Measurements from ENCODE around the gene C7orf33.

C7orf33 gene

DNA sequence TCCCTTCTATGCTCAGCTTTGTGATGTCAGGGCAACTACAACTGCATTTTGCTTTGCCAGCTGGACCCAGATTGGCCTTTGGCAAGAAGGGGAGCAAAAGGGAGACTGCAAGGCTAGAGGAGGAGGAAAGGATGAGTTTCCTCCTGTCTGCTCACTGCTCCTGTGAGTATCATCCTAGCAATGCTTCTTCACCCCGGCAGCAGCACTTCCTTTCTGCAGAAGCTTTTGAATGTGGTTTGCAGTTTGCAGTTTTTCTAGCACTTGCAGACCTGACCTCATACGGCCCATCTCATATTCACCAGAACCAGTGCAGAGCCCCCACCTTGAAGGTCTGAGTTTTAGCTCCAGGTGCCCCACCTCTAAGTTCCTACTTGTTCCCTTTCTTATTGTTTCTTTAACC is 14.8 kb downstream of the C7orf33 start:
- no peaks in the 10 kb centered on the region for H3K27me3 Mint-ChIP-seq
- H3K27ac Mint-ChIP-seq = no peak overlapping the region
- H3K9me3 Mint-ChIP-seq = no peaks in the 10 kb centered on the region
- no peak overlapping the region for H3K4me3 Mint-ChIP-seq
- H3K4me1 Mint-ChIP-seq = peaks cover 16% of the 10 kb centered on the region
- H3K36me3 Mint-ChIP-seq = no peaks in the 10 kb centered on the region

DNA sequence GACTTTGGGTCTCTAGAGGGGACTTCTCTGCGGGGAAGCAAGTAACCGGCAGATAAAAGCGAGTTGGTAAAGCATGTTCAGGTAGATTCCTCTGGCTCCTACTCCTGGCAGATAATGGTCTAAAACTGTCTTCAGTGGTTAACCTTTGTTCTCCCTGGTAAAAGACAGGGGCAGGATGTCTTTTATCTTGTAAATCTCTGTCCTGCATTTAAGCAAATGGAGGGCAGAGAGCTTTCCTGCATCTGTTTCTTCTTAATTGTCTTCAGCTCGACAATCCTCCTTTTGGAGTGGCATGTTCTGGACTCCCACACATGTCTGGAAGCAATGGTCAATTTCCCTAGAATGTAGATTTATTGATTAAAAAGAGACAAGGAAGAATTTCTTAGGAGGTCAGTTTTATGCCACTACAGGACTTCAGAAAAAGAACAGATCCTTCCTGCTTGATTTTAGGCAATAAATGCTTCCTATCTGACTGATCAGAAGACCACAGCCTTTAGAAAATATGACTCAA is 16.6 kb downstream of the C7orf33 start:
- Mint-ChIP-seq H3K4me3 (no peak overlapping the region), H3K27me3 (no peaks in the 10 kb centered on the region), H3K36me3 (no peaks in the 10 kb centered on the region), H3K4me1 (peaks cover 16% of the 10 kb centered on the region), H3K27ac (no peak overlapping the region), H3K9me3 (no peaks in the 10 kb centered on the region)

DNA sequence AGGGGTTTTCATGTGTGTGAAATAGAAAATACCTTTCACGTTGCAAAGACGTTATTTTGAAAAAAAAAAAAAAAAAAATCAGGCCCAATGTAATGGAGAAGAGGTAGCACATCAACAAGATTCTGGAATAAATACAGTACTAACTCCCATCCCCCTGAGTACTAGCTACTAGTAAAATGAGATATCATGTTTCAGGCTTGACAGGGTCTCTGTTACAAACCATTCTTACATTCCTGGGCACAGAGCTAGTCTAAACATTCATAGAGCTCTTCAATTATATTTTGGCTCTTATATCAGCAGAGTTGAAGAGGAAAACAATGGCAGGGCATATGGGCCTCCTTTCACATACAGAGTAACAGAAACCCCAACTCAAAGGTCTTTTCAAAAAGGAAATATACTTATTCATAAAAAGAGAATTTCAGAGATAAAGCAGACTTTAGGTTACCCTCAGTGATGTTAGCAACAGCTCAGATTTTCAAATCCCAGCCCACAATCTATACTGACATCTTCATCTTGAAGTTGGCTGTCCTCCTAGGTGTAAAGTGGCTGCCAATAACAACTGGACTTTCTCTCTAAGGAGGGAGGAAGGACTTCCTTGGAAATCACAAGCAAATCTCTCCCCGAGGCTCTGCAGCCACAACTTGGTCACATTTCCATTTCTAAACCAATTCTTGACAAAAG is 18.6 kb downstream of the C7orf33 start:
- Mint-ChIP-seq H3K4me1 (peaks cover 16% of the 10 kb centered on the region), H3K9me3 (no peaks in the 10 kb centered on the region), H3K4me3 (no peak overlapping the region), H3K36me3 (no peaks in the 10 kb centered on the region), H3K27me3 (peaks cover 1% of the 10 kb centered on the region), H3K27ac (no peak overlapping the region)

DNA sequence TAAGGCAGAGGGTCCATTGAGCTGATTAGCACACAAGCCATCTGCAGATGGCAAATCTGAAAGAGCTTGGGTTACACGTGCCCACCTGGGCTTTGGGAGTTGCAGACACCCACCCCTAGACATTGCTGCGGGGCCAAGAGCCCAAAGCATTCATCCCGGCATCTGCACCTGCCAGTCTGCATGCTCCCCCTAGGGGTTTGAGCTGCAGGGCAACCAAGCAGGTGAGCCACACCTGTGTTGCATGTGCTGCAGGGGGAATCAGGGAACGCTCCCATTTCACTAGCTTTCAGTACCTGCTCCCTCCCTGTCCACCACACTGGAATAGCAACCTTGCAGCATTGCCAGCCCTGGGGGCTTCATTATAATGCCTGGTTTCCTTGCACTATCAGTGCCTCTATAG is 21.1 kb downstream of the C7orf33 start:
- Mint-ChIP-seq H3K36me3 (no peaks in the 10 kb centered on the region), H3K4me1 (peaks cover 16% of the 10 kb centered on the region), H3K27ac (no peak overlapping the region), H3K27me3 (peaks cover 1% of the 10 kb centered on the region), H3K9me3 (no peaks in the 10 kb centered on the region), H3K4me3 (no peak overlapping the region)

DNA sequence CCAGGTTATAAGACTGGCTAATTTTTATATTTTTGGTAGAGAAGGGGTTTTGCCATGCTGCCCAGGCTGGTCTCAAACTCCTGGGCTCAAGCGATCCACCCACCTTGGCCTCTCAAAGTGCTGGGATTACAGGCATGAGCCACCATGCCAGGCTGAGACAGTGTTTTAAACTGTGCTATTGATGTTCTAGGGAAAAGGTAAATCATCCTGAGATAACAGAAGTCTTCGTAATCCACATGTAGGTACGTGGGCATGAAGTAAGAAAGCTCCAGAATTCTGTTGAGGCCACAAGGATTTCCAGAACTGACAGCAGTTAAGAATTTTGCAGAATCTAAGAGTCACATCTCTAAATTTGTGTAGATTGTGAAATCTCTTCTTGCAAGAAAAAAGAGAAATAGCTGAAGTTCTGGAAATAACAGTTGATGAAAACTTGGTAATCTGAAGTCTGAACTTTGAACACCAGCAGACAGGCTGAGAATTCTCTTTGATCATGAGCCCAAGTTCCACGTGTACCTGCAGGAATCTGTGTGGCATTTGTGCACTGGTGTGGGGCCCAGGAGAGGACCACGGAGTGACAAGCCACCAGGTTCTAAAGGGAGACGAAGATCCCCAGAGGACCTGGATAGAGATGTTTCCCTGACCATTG is 24.6 kb downstream of the C7orf33 start:
- H3K27me3 Mint-ChIP-seq = peaks cover 5% of the 10 kb centered on the region
- no peaks in the 10 kb centered on the region for H3K4me1 Mint-ChIP-seq
- no peak overlapping the region for H3K4me3 Mint-ChIP-seq
- H3K27ac Mint-ChIP-seq = no peak overlapping the region
- no peaks in the 10 kb centered on the region for H3K9me3 Mint-ChIP-seq
- peaks cover 7% of the 10 kb centered on the region for H3K36me3 Mint-ChIP-seq

DNA sequence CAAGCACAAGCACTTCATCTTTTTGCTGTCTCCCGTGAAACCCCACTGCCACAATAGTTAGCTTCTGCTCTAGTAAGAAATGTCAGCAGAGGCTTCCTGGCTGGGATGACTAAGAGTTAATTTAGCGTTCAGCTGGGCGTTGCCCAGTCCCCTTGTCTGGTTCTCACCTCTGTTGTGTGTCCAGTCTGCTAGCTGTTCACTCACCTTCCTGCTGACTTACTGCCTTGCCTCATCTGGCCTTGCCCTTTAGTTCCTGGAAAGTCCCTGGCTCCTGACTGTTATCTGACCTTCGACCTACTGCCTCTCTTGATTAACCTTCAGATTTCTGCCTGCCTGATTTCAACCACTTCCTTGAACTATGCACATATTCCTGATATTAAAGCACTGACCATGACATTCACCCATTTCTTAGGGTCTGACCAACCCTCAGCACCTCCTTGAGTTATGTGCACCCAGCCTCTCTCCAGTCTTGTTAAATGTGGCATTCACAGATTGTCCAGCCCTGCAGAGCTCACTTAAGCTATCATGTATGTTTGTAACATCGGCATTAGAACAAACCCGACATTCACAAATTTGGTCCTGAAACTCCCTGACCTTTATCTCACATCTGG is 30.3 kb downstream of the C7orf33 start:
- H3K4me1 Mint-ChIP-seq = peaks cover 28% of the 10 kb centered on the region
- no peak overlapping the region for H3K4me3 Mint-ChIP-seq
- no peaks in the 10 kb centered on the region for H3K9me3 Mint-ChIP-seq
- peaks cover 4% of the 10 kb centered on the region for H3K27me3 Mint-ChIP-seq
- H3K36me3 Mint-ChIP-seq = peaks cover 7% of the 10 kb centered on the region
- H3K27ac Mint-ChIP-seq = no peak overlapping the region

DNA sequence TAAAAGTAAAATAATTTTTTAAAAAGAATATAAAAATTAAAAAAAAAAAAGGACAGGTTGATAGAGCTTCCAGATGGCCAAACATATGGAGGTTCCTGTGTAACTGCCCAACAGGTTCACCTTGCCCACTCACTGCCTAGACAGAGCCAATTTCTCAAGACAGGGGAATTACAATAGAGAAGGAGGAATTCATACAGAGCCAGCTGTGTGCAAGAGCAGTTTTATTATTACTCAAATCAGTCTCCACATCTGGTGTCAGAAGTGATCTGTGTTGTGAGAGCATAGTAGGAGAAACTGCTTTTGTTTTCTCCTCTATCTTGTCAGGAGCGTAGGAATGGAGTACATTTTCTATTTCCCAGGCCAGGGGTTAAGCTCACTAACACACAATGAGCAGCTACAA is 31.0 kb downstream of the C7orf33 start:
- H3K4me1 Mint-ChIP-seq = peaks cover 28% of the 10 kb centered on the region
- H3K36me3 Mint-ChIP-seq = peaks cover 7% of the 10 kb centered on the region
- no peak overlapping the region for H3K4me3 Mint-ChIP-seq
- H3K27me3 Mint-ChIP-seq = peaks cover 4% of the 10 kb centered on the region
- H3K9me3 Mint-ChIP-seq = no peaks in the 10 kb centered on the region
- H3K27ac Mint-ChIP-seq = no peak overlapping the region

DNA sequence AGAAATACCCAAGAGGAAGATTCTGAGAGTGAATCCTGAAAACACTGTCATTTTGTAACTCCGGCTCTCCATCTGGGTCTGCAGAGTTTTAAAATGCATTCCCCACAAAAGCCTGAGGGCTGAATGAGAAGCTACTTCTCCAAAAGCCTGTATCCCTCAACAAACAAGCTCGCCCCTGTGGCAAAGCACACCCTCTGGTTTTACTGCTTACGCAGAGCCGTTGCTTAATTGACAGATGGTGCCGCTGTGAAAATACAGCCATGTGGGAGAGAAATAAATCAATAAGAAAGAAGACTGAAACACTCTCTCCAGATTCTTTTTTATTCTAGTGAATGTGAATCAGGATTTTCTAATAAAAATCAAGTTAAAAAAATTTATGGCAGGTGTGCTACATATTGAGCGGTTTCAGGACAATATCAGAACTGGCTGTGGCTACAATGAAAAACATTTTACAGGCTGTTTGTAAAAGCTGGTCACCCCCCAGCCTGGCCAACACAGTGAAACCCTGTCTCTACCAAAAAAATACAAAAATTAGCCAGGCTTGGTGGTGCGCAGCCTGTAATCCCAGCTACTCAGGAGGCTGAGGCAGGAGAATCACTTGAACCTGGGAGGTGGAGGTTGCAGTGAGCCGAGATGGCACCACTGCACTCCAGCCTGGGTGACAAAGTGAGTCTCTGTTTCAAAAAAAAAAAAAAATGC is 32.5 kb downstream of the C7orf33 start:
- Mint-ChIP-seq H3K27ac (no peak overlapping the region), H3K4me3 (no peak overlapping the region), H3K27me3 (peaks cover 4% of the 10 kb centered on the region), H3K36me3 (peaks cover 6% of the 10 kb centered on the region), H3K9me3 (no peaks in the 10 kb centered on the region), H3K4me1 (peaks cover 40% of the 10 kb centered on the region)

DNA sequence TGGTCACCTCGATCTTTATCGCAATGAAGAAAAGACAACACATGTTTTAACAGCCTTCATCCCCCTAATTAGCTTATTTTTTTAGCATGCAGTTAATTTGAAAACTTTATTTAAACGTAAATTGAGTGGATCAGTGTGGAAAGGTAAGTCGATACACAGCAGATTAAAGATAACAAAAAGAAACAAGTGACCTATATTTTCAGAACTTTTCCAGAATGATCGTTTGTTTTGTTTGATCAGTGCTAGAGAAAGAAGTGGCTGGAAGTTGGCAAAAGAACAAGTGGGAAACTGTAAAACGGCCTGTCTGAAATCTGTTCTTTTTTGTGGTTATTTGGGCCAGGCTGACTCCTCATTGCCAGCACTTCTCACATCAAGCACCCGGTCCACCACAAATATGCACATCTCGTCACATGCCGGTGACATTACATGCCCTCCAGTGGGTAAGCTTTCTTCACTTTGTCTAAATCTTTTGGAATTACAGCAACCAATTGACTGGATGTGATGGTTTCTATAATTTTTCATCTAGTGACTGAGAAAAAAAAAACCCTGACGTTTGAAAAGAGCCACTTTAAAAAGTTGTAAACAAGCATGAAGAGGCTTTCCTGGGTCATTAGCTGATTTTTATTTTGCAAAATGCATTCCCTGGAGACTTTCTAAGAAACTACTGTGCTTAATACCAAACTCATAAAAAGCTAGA is 33.2 kb downstream of the C7orf33 start:
- Mint-ChIP-seq H3K27me3 (peaks cover 2% of the 10 kb centered on the region), H3K36me3 (peaks cover 4% of the 10 kb centered on the region), H3K4me1 (peaks cover 47% of the 10 kb centered on the region), H3K9me3 (no peaks in the 10 kb centered on the region), H3K27ac (no peak overlapping the region), H3K4me3 (no peak overlapping the region)

DNA sequence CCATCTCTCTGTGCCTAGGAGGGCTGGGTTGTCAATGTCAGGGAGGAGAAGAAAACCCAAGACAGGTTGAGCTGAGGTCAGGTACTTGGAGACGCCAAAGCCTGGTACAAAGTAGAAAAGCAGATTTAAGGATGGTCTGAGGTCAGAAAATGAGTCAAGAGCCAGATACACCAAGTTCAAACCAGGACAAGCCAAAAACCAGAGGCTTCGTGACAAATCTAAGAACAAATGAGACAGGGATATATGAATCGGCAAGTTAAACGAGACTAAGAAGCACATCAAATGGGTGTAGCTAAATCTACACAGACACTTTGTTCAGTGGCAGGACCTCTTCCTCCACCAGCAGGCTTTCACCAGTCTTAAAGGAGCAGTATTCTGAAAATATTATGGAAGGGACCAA is 34.2 kb downstream of the C7orf33 start:
- no peaks in the 10 kb centered on the region for H3K9me3 Mint-ChIP-seq
- H3K27ac Mint-ChIP-seq = peak overlapping the region; percentile 7
- peak overlapping the region; percentile 1 for H3K4me3 Mint-ChIP-seq

DNA sequence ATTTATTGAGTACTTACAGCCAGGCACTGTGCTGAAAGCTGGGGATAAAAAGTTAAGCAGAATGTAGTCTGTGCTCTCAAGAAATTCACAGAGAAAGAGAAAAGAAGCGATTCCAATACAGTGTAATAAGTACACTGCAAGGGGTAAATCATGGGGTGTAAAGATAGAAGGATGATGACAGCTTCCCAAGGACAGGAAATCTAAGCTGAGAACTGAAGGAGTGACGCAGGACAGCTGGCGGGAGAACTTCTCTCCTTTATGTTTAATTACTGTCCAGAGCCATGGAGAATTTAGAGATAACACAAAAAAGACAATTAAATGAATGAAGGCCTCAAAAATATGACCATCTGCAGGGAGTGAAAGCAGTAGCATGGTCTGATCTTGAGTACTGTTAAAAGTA is 34.8 kb downstream of the C7orf33 start:
- Mint-ChIP-seq H3K36me3 (no peaks in the 10 kb centered on the region), H3K4me3 (no peak overlapping the region), H3K9me3 (no peaks in the 10 kb centered on the region), H3K27ac (no peak overlapping the region), H3K4me1 (peaks cover 63% of the 10 kb centered on the region), H3K27me3 (no peaks in the 10 kb centered on the region)

More for the DNA sequence above, 34.2 kb downstream of the C7orf33 start:
- Mint-ChIP-seq H3K27me3 (no peaks in the 10 kb centered on the region), H3K36me3 (no peaks in the 10 kb centered on the region), H3K4me1 (peaks cover 57% of the 10 kb centered on the region)

DNA sequence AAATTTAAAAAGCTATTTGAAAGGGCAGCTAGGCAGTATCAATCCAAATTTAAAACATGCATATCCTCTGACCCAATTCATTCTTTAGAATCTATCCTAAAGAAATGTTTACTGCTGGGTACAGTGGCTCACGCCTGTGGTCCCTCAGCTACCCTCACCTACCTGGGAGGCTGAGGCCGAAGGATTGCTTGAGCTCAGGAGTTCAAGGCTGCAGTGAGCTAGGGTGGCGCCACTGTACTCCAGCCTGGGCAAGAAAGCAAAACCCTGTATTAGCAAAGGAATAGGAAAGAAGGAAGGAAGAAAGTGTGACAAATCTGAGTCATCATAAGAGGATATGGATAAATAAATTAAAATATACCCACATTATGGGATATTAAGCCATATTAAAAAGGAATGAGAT is 36.3 kb downstream of the C7orf33 start:
- Mint-ChIP-seq H3K27me3 (no peaks in the 10 kb centered on the region), H3K36me3 (no peaks in the 10 kb centered on the region), H3K27ac (no peak overlapping the region), H3K4me3 (no peak overlapping the region), H3K9me3 (no peaks in the 10 kb centered on the region), H3K4me1 (peaks cover 65% of the 10 kb centered on the region)

DNA sequence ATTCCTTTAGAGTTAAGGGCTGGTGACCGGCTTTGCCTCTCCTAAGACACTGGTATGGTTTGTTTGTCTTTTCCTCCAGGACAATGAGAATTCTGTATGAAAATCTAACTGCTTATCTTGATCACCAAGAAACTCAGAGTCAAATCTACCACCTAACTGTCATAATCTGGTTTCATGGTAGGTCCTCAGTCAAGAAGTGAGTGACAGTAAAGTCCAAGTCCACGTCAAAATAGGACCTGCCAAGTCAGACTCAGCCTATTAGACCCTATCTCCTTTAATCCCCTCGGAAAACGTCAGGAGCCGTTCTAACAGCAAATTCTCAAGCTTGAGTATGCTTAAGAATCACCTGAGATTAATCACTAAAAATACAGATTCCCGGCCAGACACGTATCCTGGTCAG is 37.4 kb downstream of the C7orf33 start:
- Mint-ChIP-seq H3K4me1 (peaks cover 74% of the 10 kb centered on the region), H3K4me3 (peak overlapping the region; percentile 48), H3K27me3 (no peaks in the 10 kb centered on the region), H3K27ac (no peak overlapping the region), H3K9me3 (peaks cover under 1% of the 10 kb centered on the region), H3K36me3 (no peaks in the 10 kb centered on the region)

DNA sequence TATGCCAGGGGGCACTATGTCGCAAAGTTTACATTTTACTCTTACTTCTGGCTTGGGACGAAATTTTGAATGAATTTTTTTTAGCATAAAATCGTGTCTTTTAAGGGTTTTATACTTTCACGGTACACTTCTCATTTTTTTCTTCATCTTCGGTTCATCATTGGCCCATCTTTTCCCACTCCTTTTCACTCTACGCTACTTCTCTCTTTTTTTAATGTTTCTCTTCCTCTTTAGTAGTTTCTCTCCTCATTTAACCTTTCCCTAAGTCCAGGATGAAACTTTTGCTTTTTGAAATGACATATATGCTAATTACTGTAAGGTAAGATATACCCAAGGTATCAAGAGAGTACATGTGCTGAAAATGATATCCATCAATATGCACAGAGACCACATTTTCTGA is 39.5 kb downstream of the C7orf33 start:
- Mint-ChIP-seq H3K4me3 (peak overlapping the region; percentile 0), H3K27me3 (no peaks in the 10 kb centered on the region), H3K9me3 (peaks cover 4% of the 10 kb centered on the region), H3K27ac (no peak overlapping the region), H3K4me1 (peaks cover 66% of the 10 kb centered on the region), H3K36me3 (no peaks in the 10 kb centered on the region)

DNA sequence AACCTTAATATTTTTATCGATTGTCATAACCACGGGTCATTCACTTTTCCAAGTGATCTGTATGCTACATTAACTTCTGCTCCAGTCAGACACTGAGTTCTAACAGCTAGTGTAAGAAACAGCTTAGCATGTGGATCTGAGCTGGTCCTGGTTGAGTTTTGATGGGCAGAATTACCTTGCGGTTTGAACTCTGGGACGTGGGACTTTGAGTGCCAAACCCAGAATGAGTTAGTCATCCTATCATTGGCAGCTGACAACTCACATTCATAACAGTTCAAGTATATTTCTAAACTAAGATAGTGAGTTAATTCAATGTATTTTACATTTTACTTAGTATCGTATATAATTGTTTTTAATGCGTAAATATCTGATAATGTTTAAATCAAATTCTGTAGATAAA is 43.2 kb downstream of the C7orf33 start:
- H3K9me3 Mint-ChIP-seq = peaks cover 4% of the 10 kb centered on the region
- H3K27ac Mint-ChIP-seq = no peak overlapping the region
- H3K4me1 Mint-ChIP-seq = peaks cover 41% of the 10 kb centered on the region
- H3K4me3 Mint-ChIP-seq = no peak overlapping the region
- no peaks in the 10 kb centered on the region for H3K36me3 Mint-ChIP-seq
- H3K27me3 Mint-ChIP-seq = no peaks in the 10 kb centered on the region

Measured in activated naive CD4-positive, alpha-beta T cell treated with anti-CD3 and anti-CD28 coated beads, Interleukin-2, amount 50 U/mL, for 24 hours (primary cell).